Measurements from ENCODE around the gene ZNF701.

ZNF701 gene

DNA sequence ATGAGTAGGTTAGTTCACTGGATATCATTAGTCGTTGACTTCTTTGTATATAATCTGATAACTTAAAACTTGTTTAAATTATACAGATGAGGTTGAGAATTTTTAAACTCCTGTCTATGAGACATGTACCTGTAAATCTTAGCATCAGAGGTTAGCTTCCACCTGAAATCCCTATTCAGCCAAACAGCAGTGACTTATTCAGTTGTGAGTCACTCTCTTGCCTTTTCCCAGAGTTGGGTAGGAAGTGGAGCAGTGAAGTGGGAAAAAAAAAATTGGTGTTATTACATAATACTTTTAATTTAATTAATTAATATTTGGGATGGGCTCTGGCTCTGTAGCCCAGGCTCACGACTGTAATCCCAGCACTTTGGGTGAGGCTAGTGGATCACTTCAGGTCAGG, 32.9 kb downstream of the ZNF701 start:
- H3K27me3 ChIP-seq (ENCODE audit: insufficient read depth, low read depth, severe bottlenecking): no peaks in the 10 kb centered on the region
- DNase-seq: no peak
- no peak overlapping the region for H3K4me3 ChIP-seq (ENCODE audit: low read depth, low read length)
- TF ChIP-seq, protein P1, sequence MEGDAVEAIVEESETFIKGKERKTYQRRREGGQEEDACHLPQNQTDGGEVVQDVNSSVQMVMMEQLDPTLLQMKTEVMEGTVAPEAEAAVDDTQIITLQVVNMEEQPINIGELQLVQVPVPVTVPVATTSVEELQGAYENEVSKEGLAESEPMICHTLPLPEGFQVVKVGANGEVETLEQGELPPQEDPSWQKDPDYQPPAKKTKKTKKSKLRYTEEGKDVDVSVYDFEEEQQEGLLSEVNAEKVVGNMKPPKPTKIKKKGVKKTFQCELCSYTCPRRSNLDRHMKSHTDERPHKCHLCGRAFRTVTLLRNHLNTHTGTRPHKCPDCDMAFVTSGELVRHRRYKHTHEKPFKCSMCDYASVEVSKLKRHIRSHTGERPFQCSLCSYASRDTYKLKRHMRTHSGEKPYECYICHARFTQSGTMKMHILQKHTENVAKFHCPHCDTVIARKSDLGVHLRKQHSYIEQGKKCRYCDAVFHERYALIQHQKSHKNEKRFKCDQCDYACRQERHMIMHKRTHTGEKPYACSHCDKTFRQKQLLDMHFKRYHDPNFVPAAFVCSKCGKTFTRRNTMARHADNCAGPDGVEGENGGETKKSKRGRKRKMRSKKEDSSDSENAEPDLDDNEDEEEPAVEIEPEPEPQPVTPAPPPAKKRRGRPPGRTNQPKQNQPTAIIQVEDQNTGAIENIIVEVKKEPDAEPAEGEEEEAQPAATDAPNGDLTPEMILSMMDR (IDR thresholded peaks at IDR 0.05; ENCODE audit: low read depth, low read length): no peak
- no peak overlapping the region for H3K27ac ChIP-seq
- no peaks in the 10 kb centered on the region; the same call in 1 of the 2 replicates for H3K36me3 ChIP-seq
- H3K9me3 ChIP-seq (ENCODE audit: severe bottlenecking): no peaks in the 10 kb centered on the region

DNA sequence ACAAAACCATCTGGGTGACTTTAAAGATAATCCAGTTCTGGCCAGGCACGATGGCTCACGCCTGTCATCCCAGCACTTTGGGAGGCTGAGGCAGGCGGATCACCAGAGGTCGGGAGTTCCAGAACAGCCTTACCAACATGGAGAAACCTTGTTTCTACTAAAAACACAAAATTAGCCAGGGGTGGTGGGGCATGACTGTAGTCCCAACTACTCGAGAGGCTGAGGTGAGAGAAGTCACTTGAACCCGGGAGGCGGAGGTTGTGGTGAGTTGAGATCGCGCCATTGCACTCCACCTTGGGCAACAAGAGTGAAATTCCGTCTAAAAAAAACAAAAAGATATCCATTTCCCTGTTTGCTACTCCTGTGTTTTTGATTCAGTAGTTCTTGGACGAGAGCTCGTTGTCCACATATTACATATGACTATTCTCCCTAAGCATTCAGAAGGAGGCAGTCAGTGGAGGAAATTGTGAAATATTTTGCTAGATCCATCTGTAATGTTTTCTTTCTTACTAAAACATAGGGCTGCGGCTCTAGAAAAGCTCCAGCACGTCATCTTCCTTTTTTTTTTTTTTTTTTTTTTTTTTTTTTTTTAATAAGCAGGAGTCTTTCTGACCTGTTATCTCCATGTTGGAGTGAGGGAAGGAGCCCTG, 33.6 kb downstream of the ZNF701 start:
- no peak overlapping the region for H3K4me3 ChIP-seq (ENCODE audit: low read depth, low read length)
- H3K27ac ChIP-seq: no peak overlapping the region
- no peak for DNase-seq
- no peaks in the 10 kb centered on the region; the same call in 1 of the 2 replicates for H3K36me3 ChIP-seq
- TF ChIP-seq, protein P1 (IDR thresholded peaks at IDR 0.05; ENCODE audit: low read depth, low read length): no peak
- no peaks in the 10 kb centered on the region for H3K27me3 ChIP-seq (ENCODE audit: insufficient read depth, low read depth, severe bottlenecking)
- no peaks in the 10 kb centered on the region for H3K9me3 ChIP-seq (ENCODE audit: severe bottlenecking)

DNA sequence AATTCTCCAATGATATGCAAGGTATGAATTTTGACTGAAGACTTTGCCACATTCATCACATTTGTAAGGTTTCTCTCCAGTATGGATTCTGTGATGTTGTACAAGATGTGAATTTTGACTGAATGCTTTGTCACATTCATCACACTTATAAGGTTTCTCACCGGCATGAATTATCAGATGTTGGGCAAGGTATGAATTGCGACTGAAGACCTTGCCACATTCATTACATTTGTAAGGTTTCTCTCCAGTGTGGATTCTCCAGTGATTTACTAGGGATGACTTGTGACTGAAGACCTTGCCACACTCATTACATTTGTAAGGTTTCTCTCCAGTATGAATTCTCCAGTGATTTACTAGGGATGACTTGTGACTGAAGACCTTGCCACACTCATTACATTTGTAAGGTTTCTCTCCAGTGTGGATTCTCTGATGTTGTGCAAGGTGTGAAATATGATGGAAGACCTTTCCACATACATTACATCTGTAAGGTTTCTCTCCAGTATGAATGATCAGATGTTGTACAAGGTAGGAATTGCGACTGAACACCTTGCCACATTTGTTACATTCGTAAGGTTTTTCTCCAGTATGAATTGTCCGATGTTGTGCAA, 43.3 kb downstream of the ZNF701 start:
- no peak overlapping the region for H3K27ac ChIP-seq
- no peaks in the 10 kb centered on the region for H3K27me3 ChIP-seq (ENCODE audit: insufficient read depth, low read depth, severe bottlenecking)
- H3K36me3 ChIP-seq: peaks cover 53% of the 10 kb centered on the region
- H3K9me3 ChIP-seq (ENCODE audit: severe bottlenecking): peaks cover 3% of the 10 kb centered on the region
- no peak overlapping the region for H3K4me3 ChIP-seq (ENCODE audit: low read depth, low read length)
- TF ChIP-seq, protein P1 (IDR thresholded peaks at IDR 0.05; ENCODE audit: low read depth, low read length): no peak
- DNase-seq: no peak

DNA sequence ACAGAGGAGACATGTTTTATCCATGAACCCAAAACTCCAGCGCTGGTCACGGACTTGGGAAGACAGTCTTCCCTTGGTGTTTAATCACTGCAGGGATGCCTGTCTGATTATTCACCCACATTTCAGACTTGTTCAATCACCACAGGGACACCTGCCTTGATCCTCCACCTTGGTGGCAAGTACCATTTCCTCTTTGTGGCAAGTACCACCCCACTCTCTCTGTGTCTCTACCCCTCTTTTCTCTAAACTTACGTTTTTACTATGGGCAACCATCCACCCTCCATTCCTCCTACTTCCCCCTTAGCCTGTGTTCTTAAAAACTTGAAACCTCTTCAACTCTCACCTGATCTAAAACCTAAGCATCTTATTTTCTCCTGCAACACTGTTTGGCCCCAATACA, 51.3 kb downstream of the ZNF701 start:
- Histone ChIP-seq H3K36me3 (peaks cover 41% of the 10 kb centered on the region), H3K27ac (no peak overlapping the region), H3K9me3 (ENCODE audit: severe bottlenecking) (peaks cover 3% of the 10 kb centered on the region), H3K27me3 (ENCODE audit: insufficient read depth, low read depth, severe bottlenecking) (no peaks in the 10 kb centered on the region), H3K4me3 (ENCODE audit: low read depth, low read length) (no peak overlapping the region)
- no peak for DNase-seq
- TF ChIP-seq, protein P1 (IDR thresholded peaks at IDR 0.05; ENCODE audit: low read depth, low read length): no peak

DNA sequence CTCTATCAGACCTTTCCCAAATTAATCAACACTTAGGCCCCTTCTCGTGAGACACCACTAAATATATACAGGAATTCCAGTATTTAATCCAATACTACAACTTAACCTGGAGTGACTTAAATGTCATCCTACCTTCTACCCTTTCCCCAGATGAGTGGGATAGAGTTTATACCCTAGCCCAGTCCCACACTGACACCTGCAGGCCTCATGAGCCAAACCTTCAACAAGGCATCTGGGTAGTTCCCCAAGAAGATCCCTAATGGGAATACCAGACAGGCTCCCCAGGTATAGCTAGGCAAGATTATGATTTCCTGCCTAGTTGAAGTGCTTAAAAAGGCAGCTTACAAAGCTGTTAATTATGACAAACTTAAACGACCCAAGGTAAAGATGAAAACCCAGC, 52.2 kb downstream of the ZNF701 start:
- TF ChIP-seq, protein P1 (IDR thresholded peaks at IDR 0.05; ENCODE audit: low read depth, low read length): peak; percentile 31; the same call in 1 of the 2 replicates
- Histone ChIP-seq H3K27me3 (ENCODE audit: insufficient read depth, low read depth, severe bottlenecking) (no peaks in the 10 kb centered on the region), H3K36me3 (peaks cover 32% of the 10 kb centered on the region), H3K4me3 (ENCODE audit: low read depth, low read length) (no peak overlapping the region), H3K9me3 (ENCODE audit: severe bottlenecking) (no peaks in the 10 kb centered on the region), H3K27ac (no peak overlapping the region)
- peak; percentile 29 for DNase-seq

Data from WERI-Rb-1 (cell line).